Calu3 (cell line): ENCODE data around the gene PDILT. TPM values are rescaled to one million over a fixed set of nuclear protein-coding genes. Genes with fewer than 3 reads are reported as not detected.

ENCODE experiments used
- BruUV-seq: library from RNA; stranded (reverse); fragments of 400-500 nt; replicated peaks from 2 replicates; lab custom pipeline; 2021; lab: Mats Ljungman, UMichigan
- CTCF ChIA-PET: fragments of 300-600 bp; sonication (Branson Sonifier 250); formaldehyde crosslinking; loops from one replicate; lab custom pipeline; 2022; ENCODE audit warnings: antibody characterized with exemption; lab: Charles Lee
- DNase-seq: peaks from one replicate; pipeline ENCODE4 v3.0.0; 2022
- H3K27ac Mint-ChIP-seq: one replicate; pipeline ENCODE4 v1.8.0; 2022; ENCODE audit warnings: mixed read lengths; ENCODE audit not compliant: unreplicated experiment
- H3K27me3 Mint-ChIP-seq: one replicate; pipeline ENCODE4 v1.8.0; 2022; ENCODE audit warnings: mixed read lengths; ENCODE audit not compliant: unreplicated experiment
- H3K36me3 Mint-ChIP-seq: one replicate; pipeline ENCODE4 v1.8.0; 2022; ENCODE audit warnings: mild to moderate bottlenecking, moderate library complexity, mixed read lengths; ENCODE audit not compliant: insufficient read depth, unreplicated experiment
- H3K4me1 Mint-ChIP-seq: one replicate; pipeline ENCODE4 v1.8.0; 2022; ENCODE audit warnings: mild to moderate bottlenecking, low read depth, mixed read lengths; ENCODE audit not compliant: unreplicated experiment
- H3K4me3 Mint-ChIP-seq: one replicate; pipeline ENCODE4 v1.8.0; 2022; ENCODE audit warnings: mild to moderate bottlenecking, low read depth, moderate library complexity, mixed read lengths; ENCODE audit not compliant: unreplicated experiment
- H3K9me3 Mint-ChIP-seq: one replicate; pipeline ENCODE4 v1.8.0; 2022; ENCODE audit warnings: low read depth, mixed read lengths; ENCODE audit not compliant: unreplicated experiment
- intact Hi-C: fragments of 100-400 bp; cut with micrococcal nuclease; formaldehyde crosslinking; loops from one replicate; pipeline ENCODE4 v1.10.0; 2022; ENCODE audit not compliant: unreplicated experiment
- total RNA-seq: library from RNA; stranded (reverse); gene quantifications from 2 replicates; pipeline ENCODE4 v1.2.3, GENCODE V29; 2022
- TF ChIP-seq, protein P1 (sequence below): fragments of 200-600 bp; IDR thresholded peaks from one replicate; pipeline ENCODE4 v1.8.0; 2022; ENCODE audit warnings: antibody characterized with exemption; ENCODE audit not compliant: unreplicated experiment

The PDILT gene
- total RNA-seq, 1 experiment from 2014 or later = not detected

DNA sequence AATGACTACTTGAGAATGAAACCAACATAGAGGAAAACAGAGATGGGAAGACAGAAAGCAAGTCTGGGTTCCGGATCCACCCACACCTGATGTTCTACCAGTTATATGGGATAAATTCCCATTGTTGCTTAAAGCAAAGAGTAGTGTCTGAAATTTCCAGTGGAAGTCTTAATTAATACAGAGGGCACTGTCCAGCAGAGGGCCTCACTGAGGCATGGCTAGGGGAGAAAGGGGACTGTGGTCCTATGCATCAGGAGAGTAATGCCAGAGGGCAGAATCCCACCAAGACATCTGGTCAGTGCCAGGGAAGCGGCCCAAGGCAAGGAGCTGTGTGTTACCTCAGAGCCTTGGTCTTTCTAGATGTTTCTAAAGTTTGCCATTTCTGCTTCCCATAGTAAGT lies 44.5 kb downstream of the PDILT start:
- peaks cover 86% of the 10 kb centered on the region for H3K27me3 Mint-ChIP-seq
- CTCF ChIA-PET = no interaction called here
- TF ChIP-seq, protein P1, sequence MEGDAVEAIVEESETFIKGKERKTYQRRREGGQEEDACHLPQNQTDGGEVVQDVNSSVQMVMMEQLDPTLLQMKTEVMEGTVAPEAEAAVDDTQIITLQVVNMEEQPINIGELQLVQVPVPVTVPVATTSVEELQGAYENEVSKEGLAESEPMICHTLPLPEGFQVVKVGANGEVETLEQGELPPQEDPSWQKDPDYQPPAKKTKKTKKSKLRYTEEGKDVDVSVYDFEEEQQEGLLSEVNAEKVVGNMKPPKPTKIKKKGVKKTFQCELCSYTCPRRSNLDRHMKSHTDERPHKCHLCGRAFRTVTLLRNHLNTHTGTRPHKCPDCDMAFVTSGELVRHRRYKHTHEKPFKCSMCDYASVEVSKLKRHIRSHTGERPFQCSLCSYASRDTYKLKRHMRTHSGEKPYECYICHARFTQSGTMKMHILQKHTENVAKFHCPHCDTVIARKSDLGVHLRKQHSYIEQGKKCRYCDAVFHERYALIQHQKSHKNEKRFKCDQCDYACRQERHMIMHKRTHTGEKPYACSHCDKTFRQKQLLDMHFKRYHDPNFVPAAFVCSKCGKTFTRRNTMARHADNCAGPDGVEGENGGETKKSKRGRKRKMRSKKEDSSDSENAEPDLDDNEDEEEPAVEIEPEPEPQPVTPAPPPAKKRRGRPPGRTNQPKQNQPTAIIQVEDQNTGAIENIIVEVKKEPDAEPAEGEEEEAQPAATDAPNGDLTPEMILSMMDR = no peak
- H3K9me3 Mint-ChIP-seq = no peaks in the 10 kb centered on the region
- intact Hi-C loops = no loop called here
- no peak overlapping the region for H3K4me3 Mint-ChIP-seq
- no TSS peak for BruUV-seq
- no peak overlapping the region for H3K27ac Mint-ChIP-seq
- no peaks in the 10 kb centered on the region for H3K4me1 Mint-ChIP-seq
- no peak for DNase-seq
- no peaks in the 10 kb centered on the region for H3K36me3 Mint-ChIP-seq

DNA sequence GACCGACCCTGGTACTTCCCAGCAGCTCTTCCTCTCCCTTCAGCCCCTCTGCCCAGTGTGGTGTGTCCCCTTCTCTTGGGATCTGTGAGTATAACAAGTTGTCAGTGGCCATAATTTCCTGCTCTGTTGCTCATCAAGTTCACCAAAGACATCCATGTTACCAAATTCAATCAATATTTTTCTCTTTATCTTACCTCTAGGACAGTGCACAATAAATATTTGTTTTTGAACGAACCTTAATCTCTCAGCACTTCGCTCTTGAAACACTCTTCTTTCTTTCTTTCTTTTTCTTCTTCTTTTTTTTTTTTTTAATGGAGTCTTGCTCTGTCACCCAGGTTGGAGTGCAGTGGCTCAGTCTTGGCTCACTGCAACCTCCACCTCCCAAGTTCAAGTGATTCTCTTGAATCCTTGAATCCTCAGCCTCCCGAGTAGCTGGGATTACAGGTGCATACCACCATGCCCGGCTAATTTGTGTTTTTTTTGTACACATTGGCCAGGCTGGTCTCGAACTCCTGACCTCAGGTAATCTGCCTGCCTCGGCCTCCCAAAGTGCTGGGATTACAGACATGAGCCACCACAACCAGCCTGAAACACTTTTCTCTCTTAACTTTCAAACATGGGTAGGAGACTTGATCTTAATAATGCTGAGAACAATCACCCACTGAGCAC lies 49.3 kb downstream of the PDILT start:
- DNase-seq = no peak
- TF ChIP-seq, protein P1 = no peak
- H3K4me3 Mint-ChIP-seq = no peak overlapping the region

DNA sequence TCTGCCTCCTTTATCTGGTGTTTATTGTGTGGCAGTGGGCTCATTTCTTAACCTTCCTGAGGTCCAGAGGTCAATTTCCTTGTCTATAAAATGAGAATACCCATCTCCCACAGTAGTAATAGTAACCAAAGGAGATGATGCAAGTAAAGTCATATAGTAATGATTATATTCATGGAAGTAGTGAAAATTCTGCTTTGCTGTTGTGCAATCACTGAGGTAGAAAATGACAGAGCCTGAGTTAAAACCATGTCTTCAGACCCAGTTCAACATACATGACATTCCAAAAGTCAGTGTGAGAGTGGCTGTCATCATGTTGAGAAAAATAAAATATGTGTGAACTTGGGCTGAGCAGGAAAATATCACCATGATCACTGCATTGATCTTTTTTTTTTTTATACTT lies 51.2 kb downstream of the PDILT start:
- intact Hi-C loops = no loop called here
- no peak overlapping the region for H3K4me3 Mint-ChIP-seq

More for the DNA sequence above, 49.3 kb downstream of the PDILT start:
- Mint-ChIP-seq H3K27me3 (peaks cover 89% of the 10 kb centered on the region), H3K4me1 (no peaks in the 10 kb centered on the region), H3K9me3 (no peaks in the 10 kb centered on the region), H3K36me3 (no peaks in the 10 kb centered on the region), H3K27ac (no peak overlapping the region)
- CTCF ChIA-PET = no interaction called here
- intact Hi-C loops = no loop called here
- no TSS peak for BruUV-seq

GRCh38 chr16:20352615-20353014 lies 51.9 kb downstream of the PDILT start, which contains the start of gene UMOD:
UMOD (minus strand) TSS chr16:20352715; CDS start chr16:20350737, 1,978 bp downstream.
- intact Hi-C loops = no loop called here
- Mint-ChIP-seq H3K36me3 (no peaks in the 10 kb centered on the region), H3K27me3 (peaks cover 67% of the 10 kb centered on the region), H3K4me3 (no peak within 1 kb of the TSS), H3K9me3 (no peaks in the 10 kb centered on the region), H3K4me1 (no peaks in the 10 kb centered on the region), H3K27ac (no peak within 1 kb of the TSS)
- CTCF ChIA-PET = no interaction called here
- DNase-seq = no peak
- TF ChIP-seq, protein P1 = no peak
- no TSS peak for BruUV-seq

More for the DNA sequence above, 51.2 kb downstream of the PDILT start:
- no peak overlapping the region for H3K27ac Mint-ChIP-seq
- no peaks in the 10 kb centered on the region for H3K9me3 Mint-ChIP-seq
- no peak for DNase-seq
- no TSS peak for BruUV-seq
- peaks cover 75% of the 10 kb centered on the region for H3K27me3 Mint-ChIP-seq
- H3K36me3 Mint-ChIP-seq = no peaks in the 10 kb centered on the region
- H3K4me1 Mint-ChIP-seq = no peaks in the 10 kb centered on the region
- TF ChIP-seq, protein P1 = no peak
- CTCF ChIA-PET = no interaction called here
